OCI-LY1 (cell line): ENCODE measurements around the gene ANKRD45.
"Not testable (repeated sequence)": the region's sequence is repeated elsewhere in the genome, so short reads cannot be mapped to it uniquely, and the experiment has no call there.

Experiments used
- H2AFZ ChIP-seq: fragments of 200-600 bp; sonication (generic), shearing (Covaris generic); 2 replicates; pipeline ENCODE4 v1.6.0; 2014; ENCODE audit warnings: antibody characterized with exemption, mild to moderate bottlenecking, low read length
- H3F3A ChIP-seq: fragments of 200-600 bp; sonication (generic), shearing (Covaris generic); 2 replicates; pipeline ENCODE4 v1.6.0; 2014; ENCODE audit warnings: mild to moderate bottlenecking, antibody characterized with exemption, low read length, moderate library complexity; ENCODE audit not compliant: insufficient read depth
- H3K27ac ChIP-seq: fragments of 200-600 bp; sonication (generic); 2 replicates; pipeline ENCODE4 v1.5.1; 2014; ENCODE audit warnings: low read length, mixed run types, mild to moderate bottlenecking, low read depth; ENCODE audit not compliant: poor library complexity, severe bottlenecking
- H3K27me3 ChIP-seq: fragments of 200-600 bp; sonication (generic); 2 replicates; pipeline ENCODE4 v1.6.0; 2014; ENCODE audit warnings: antibody characterized with exemption, mild to moderate bottlenecking, low read length, moderate library complexity; ENCODE audit not compliant: insufficient read depth
- H3K36me3 ChIP-seq: fragments of 200-600 bp; sonication (generic); 2 replicates; pipeline ENCODE4 v1.6.1; 2014; ENCODE audit warnings: mild to moderate bottlenecking, antibody characterized with exemption, low read length, moderate library complexity, mixed read lengths; ENCODE audit not compliant: insufficient read depth
- H3K4me1 ChIP-seq: fragments of 200-600 bp; sonication (generic); 2 replicates; pipeline ENCODE4 v1.5.1; 2014; ENCODE audit warnings: mild to moderate bottlenecking, low read length, moderate library complexity; ENCODE audit not compliant: insufficient read depth, severe bottlenecking
- H3K4me2 ChIP-seq: fragments of 200-600 bp; sonication (generic), shearing (Covaris generic); 2 replicates; pipeline ENCODE4 v1.6.1; 2014; ENCODE audit warnings: low read length
- H3K4me3 ChIP-seq: fragments of 200-600 bp; sonication (generic); 2 replicates; pipeline ENCODE4 v1.5.1; 2014; ENCODE audit warnings: low read length, low read depth, mild to moderate bottlenecking, mixed read lengths; ENCODE audit not compliant: poor library complexity, severe bottlenecking
- H3K79me2 ChIP-seq: fragments of 200-600 bp; shearing (Covaris generic); 2 replicates; pipeline ENCODE4 v1.6.1; 2016; ENCODE audit warnings: mixed run types, low read length, mixed read lengths; ENCODE audit not compliant: insufficient read depth
- H3K9ac ChIP-seq: fragments of 200-600 bp; sonication (generic), shearing (Covaris generic); 2 replicates; pipeline ENCODE4 v1.6.1; 2014; ENCODE audit warnings: mild to moderate bottlenecking, low read length, mixed read lengths
- H3K9me2 ChIP-seq: fragments of 200-600 bp; sonication (generic), shearing (Covaris generic); 2 replicates; pipeline ENCODE4 v1.6.1; 2014; ENCODE audit warnings: low read depth, mild to moderate bottlenecking, low read length, mixed read lengths
- H3K9me3 ChIP-seq: fragments of 200-600 bp; shearing (Covaris generic); 2 replicates; pipeline ENCODE4 v1.6.1; 2014; ENCODE audit warnings: low read length, mixed read lengths
- H4K20me1 ChIP-seq: fragments of 200-600 bp; sonication (generic), shearing (Covaris generic); 2 replicates; pipeline ENCODE4 v1.6.0; 2016; ENCODE audit warnings: mild to moderate bottlenecking, low read length; ENCODE audit not compliant: insufficient read depth
- CTCF ChIP-seq: fragments of 200-600 bp; sonication (generic), shearing (Covaris generic); IDR thresholded peaks from 2 replicates; pipeline ENCODE4 v1.5.1; 2017; ENCODE audit warnings: mild to moderate bottlenecking, antibody characterized with exemption, low read length, moderate library complexity, mixed read lengths
- EZH2 ChIP-seq: fragments of 200-600 bp; sonication (generic), shearing (Covaris generic); IDR thresholded peaks from 2 replicates; pipeline ENCODE4 v1.8.0; 2017; ENCODE audit warnings: borderline replicate concordance, mixed run types, mild to moderate bottlenecking, antibody characterized with exemption, low read length, moderate library complexity, mixed read lengths

The ANKRD45 gene

GRCh38 chr1:173638043-173639021 is 31.3 kb downstream of the ANKRD45 start:
- Histone ChIP-seq H3K27ac (no peak overlapping the region), H3K9me2 (no peaks in the 10 kb centered on the region), H3K4me1 (no peaks in the 10 kb centered on the region)

DNA sequence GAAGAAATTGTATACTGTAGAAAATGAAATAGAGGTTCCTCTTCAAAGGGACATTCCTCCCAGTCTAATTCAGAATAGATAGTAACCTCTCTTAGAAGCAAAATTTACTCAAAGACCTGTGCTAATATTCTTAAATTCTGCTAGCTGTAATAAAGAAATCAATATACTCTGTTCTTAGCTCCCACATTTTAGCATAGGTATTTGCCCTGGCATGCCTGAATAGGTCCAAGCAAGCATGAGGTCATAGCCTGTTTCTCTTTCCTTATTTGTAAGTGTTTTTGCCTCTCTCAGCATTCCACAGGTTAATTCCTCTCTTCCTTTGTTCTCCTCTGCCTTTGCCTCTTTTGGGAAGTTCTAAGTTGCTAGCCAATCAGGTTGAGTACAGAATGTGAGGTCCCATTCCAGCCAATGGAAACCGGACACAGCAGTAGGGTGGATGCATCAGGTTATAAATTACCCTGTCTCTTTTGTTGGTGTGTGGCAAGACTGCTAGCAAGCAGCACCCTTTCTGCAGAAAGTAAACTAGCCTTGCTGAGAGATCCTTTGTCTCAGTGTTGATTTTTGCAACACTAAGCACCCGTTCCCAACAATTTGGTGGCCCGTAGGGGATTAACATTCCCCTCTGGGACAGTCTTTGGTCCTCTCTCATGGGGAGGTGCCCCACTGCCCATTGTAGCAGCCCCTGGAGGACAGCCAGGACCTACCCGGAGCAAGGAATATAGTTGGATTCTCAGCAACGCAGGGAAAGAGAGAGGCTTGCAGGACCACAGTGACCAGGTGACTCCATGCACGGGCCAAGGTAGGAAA is 32.2 kb downstream of the ANKRD45 start:
- not testable (repeated sequence) for H3K4me2 ChIP-seq, H3K79me2 ChIP-seq, H3K36me3 ChIP-seq, H3K4me3 ChIP-seq, H3K9ac ChIP-seq, H4K20me1 ChIP-seq, H3K4me1 ChIP-seq, H3K27me3 ChIP-seq, H3K27ac ChIP-seq, H2AFZ ChIP-seq, H3K9me2 ChIP-seq, H3K9me3 ChIP-seq, H3F3A ChIP-seq

More at GRCh38 chr1:173638043-173639021, 31.3 kb downstream of the ANKRD45 start:
- H3K79me2 ChIP-seq: no peaks in the 10 kb centered on the region
- H3F3A ChIP-seq: no peaks in the 10 kb centered on the region
- no peak for TF ChIP-seq EZH2
- TF ChIP-seq CTCF: no peak
- no peak overlapping the region for H3K4me2 ChIP-seq
- no peaks in the 10 kb centered on the region for H3K9me3 ChIP-seq
- H3K36me3 ChIP-seq: no peaks in the 10 kb centered on the region
- no peaks in the 10 kb centered on the region for H4K20me1 ChIP-seq
- H3K27me3 ChIP-seq: 0 out of 2 replicates have a peak, but pooled peaks cover 6% of the 10 kb centered on the region
- no peak overlapping the region for H3K4me3 ChIP-seq
- H3K9ac ChIP-seq: no peak overlapping the region
- no peak overlapping the region for H2AFZ ChIP-seq

- TF ChIP-seq CTCF: no peak
- no peak for TF ChIP-seq EZH2
- Histone ChIP-seq H4K20me1 (no peaks in the 10 kb centered on the region), H3K4me2 (no peak within 1 kb of the TSS), H3K36me3 (no peaks in the 10 kb centered on the region), H3F3A (no peaks in the 10 kb centered on the region), H3K9me3 (no peaks in the 10 kb centered on the region), H3K4me3 (no peak within 1 kb of the TSS), H3K4me1 (no peaks in the 10 kb centered on the region), H2AFZ (no peak within 1 kb of the TSS), H3K27ac (no peak within 1 kb of the TSS), H3K27me3 (0 out of 2 replicates have a peak, but pooled peaks cover 6% of the 10 kb centered on the region), H3K79me2 (no peaks in the 10 kb centered on the region), H3K9ac (no peak within 1 kb of the TSS), H3K9me2 (no peaks in the 10 kb centered on the region)
Measured at GRCh38 chr1:173635116-173635515, 34.5 kb downstream of the ANKRD45 start, which contains the start of gene TEX50. TSS of gene TEX50 (plus strand) at chr1:173635338. CDS start at chr1:173635522, 184 bp downstream.
